Measurements from ENCODE around the gene BCL7A. TPM values are rescaled to one million over a fixed set of nuclear protein-coding genes. Genes with fewer than 3 reads are reported as not detected.
"Not testable (repeated sequence)": the region's sequence is repeated elsewhere in the genome, so short reads cannot be mapped to it uniquely, and the experiment has no call there.

BCL7A gene
- total RNA-seq, 1 experiment from 2014 or later = 10.6 TPM

DNA sequence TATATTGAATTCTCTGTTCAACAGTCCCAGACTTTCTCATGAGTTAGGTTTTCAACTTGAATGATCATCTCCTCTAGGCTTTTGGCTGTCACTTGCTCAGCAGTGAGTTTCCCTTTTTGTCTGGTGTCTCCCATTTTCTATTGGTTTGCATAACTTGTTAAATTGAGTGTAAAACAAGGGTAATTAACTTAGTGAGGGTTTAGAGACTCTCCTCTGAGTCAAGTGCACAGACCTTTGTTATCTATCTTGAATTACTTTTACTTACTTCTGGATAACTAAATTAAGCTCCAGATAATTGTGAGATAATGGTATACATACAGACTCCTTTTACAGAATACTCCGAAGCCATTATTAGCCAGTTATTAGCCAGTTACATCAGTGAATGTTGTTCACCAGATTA lies 78.9 kb downstream of the BCL7A start:
- in situ Hi-C loops (cut with HindIII; ENCODE audit: low sequenced_read_pairs) = no loop called here
- no peak for DNase-seq (ENCODE audit: low spot score)

- in situ Hi-C loops (cut with HindIII; ENCODE audit: low sequenced_read_pairs) = no loop called here
- DNase-seq (ENCODE audit: low spot score) = no peak
These were observed 80.6 kb downstream of the BCL7A start for GRCh38 chr12:122102331-122102730.

- in situ Hi-C loops (cut with HindIII; ENCODE audit: low sequenced_read_pairs) = no loop called here
These were observed 83.2 kb downstream of the BCL7A start for GRCh38 chr12:122104844-122105243.

GRCh38 chr12:122105496-122105895 lies 83.8 kb downstream of the BCL7A start:
- in situ Hi-C loops (cut with HindIII; ENCODE audit: low sequenced_read_pairs); DNase-seq (ENCODE audit: low spot score): not testable (repeated sequence)

More at GRCh38 chr12:122104844-122105243, 83.2 kb downstream of the BCL7A start:
- no peak for DNase-seq (ENCODE audit: low spot score)

GRCh38 chr12:122106843-122107242 lies 85.2 kb downstream of the BCL7A start:
- DNase-seq (ENCODE audit: low spot score) = no peak
- in situ Hi-C loops (cut with HindIII; ENCODE audit: low sequenced_read_pairs) = no loop called here

- in situ Hi-C loops (cut with HindIII; ENCODE audit: low sequenced_read_pairs) = no loop called here
- no peak for DNase-seq (ENCODE audit: low spot score)
These were observed 85.6 kb downstream of the BCL7A start for GRCh38 chr12:122107261-122107660.

- DNase-seq (ENCODE audit: low spot score) = peak; percentile 37
- in situ Hi-C loops (cut with HindIII; ENCODE audit: low sequenced_read_pairs) = no loop called here
These were observed 89.5 kb downstream of the BCL7A start for GRCh38 chr12:122111089-122111641.

Other genes starting within 250 kb of the BCL7A start
- 35.3 and 46.6 TPM in 2 replicates for gene RHOF, start 228.2 kb upstream of the BCL7A start, total RNA-seq (2014; rRNA removed; shearing (Covaris generic))
- gene SETD1B, start 217.9 kb upstream of the BCL7A start, total RNA-seq (2014; rRNA removed; shearing (Covaris generic)) = 0.62 and 2.8 TPM in 2 replicates
- 16.2 and 20.0 TPM in 2 replicates for gene HPD, start 163.0 kb upstream of the BCL7A start, total RNA-seq (2014; rRNA removed; shearing (Covaris generic))
- 65.2 and 96.5 TPM in 2 replicates for gene PSMD9, start 133.1 kb upstream of the BCL7A start, total RNA-seq (2014; rRNA removed; shearing (Covaris generic))
- 0.31 and 0.44 TPM in 2 replicates for gene CFAP251, start 103.3 kb upstream of the BCL7A start, total RNA-seq (2014; rRNA removed; shearing (Covaris generic))
- gene MLXIP, start 56.9 kb downstream of the BCL7A start, total RNA-seq (2014; rRNA removed; shearing (Covaris generic)) = 4.3 and 4.6 TPM in 2 replicates
- gene IL31, start 152.3 kb downstream of the BCL7A start, total RNA-seq (2014; rRNA removed; shearing (Covaris generic)) = not detected in 2 replicates
- gene LRRC43, start 161.2 kb downstream of the BCL7A start, total RNA-seq (2014; rRNA removed; shearing (Covaris generic)) = not detected in 2 replicates
- 0.06 and 2.5 TPM in 2 replicates for gene B3GNT4, start 181.8 kb downstream of the BCL7A start, total RNA-seq (2014; rRNA removed; shearing (Covaris generic))
- 79.6 and 93.7 TPM in 2 replicates for gene DIABLO, start 204.2 kb downstream of the BCL7A start, total RNA-seq (2014; rRNA removed; shearing (Covaris generic))
- gene VPS33A, start 244.6 kb downstream of the BCL7A start, total RNA-seq (2014; rRNA removed; shearing (Covaris generic)) = 37.1 and 65.0 TPM in 2 replicates

Measured in G401 (cell line).